Lower leg skin (tissue), 4 donors: ENCODE measurements around the gene CBX4. TPM values are rescaled to one million over a fixed set of nuclear protein-coding genes. Genes with fewer than 3 reads are reported as not detected.

ENCODE experiments used
- DNase-seq, 2 donors: peaks; one replicate each; pipeline ENCODE4 v3.0.0-alpha.2; 2019; ENCODE audit warnings: low spot score in 2 of 2
- H3K4me3 ChIP-seq: fragments of 200-600 bp; sonication (generic); 2 replicates; pipeline ENCODE4 v1.5.1; 2017; ENCODE audit warnings: mild to moderate bottlenecking, low read depth; ENCODE audit not compliant: poor library complexity, severe bottlenecking
- POLR2A ChIP-seq, 2 donors: fragments of 450-650 bp; IDR thresholded peaks; one replicate each; pipeline ENCODE4 v1.6.1; 2016 to 2017; ENCODE audit warnings: antibody characterized with exemption in 2 of 2, mild to moderate bottlenecking in 1 of 2, moderate library complexity in 1 of 2
- WGBS, 2 donors: methylation state at CpG; one replicate each; pipeline ENCODE4 v1.1.5; 2018; 5-methylcytosine and 5-hydroxymethylcytosine counted together
- intact Hi-C: fragments of 100-400 bp; cut with DNase I; formaldehyde crosslinking; loops from one replicate; pipeline ENCODE4 v1.15.0; 2023; ENCODE audit warnings: low total_unique reads
- total RNA-seq, 4 donors: library from RNA; depleted of rRNA; stranded (reverse); fragments of >200 nt; gene quantifications; one replicate each; pipeline ENCODE4 v1.1.0, GENCODE V29; 2016
- TF ChIP-seq, protein P1 (sequence below), 3 donors: fragments of 450-650 bp; IDR thresholded peaks; one replicate each; pipeline ENCODE4 v1.5.1; 2016; ENCODE audit warnings: antibody characterized with exemption in 3 of 3, mild to moderate bottlenecking in 3 of 3, moderate library complexity in 2 of 3

Gene CBX4
- total RNA-seq, 4 donors from 2014 or later = 30.2 to 35.6 (median 32.2) TPM

DNA sequence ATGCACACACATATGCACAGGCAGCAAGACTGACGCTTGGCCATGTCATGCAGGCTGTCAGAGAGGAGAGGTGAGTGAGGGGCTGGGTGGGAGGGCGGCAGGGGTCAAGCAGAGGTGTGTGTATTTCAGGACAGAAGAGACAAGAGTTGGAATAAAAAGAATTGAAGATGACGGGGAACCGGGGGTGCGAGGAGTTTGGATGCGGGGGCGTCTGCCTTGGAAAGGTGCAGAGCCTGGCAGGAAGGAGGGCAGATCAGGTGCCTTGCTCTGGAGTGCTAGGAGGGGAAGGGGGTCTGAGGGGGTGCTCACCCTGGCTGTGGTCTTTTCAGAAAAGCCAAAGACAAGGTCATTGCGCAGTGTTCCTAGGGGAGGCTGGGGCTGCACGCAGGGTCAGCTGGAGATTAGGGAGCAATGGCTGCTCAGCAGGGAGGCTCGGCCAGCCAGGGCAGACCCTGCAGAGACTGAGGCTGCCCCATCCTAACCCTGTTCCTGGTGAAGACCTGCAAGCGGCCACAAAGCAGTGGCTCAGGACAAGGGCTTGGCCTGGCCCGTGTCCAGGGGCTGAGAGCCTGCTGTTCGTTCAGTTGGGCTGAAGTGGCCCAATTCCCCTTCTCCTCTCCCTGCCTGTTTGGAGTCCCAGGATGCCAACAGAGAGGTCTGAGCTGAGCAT lies 23.7 kb upstream of the CBX4 start:
- no peak for DNase-seq
- WGBS, 2 donors = 65 to 74% methylated on average over 13 of the region's 13 CpGs
- no peak for TF ChIP-seq POLR2A (IDR thresholded peaks at IDR 0.05)
- TF ChIP-seq, protein P1, sequence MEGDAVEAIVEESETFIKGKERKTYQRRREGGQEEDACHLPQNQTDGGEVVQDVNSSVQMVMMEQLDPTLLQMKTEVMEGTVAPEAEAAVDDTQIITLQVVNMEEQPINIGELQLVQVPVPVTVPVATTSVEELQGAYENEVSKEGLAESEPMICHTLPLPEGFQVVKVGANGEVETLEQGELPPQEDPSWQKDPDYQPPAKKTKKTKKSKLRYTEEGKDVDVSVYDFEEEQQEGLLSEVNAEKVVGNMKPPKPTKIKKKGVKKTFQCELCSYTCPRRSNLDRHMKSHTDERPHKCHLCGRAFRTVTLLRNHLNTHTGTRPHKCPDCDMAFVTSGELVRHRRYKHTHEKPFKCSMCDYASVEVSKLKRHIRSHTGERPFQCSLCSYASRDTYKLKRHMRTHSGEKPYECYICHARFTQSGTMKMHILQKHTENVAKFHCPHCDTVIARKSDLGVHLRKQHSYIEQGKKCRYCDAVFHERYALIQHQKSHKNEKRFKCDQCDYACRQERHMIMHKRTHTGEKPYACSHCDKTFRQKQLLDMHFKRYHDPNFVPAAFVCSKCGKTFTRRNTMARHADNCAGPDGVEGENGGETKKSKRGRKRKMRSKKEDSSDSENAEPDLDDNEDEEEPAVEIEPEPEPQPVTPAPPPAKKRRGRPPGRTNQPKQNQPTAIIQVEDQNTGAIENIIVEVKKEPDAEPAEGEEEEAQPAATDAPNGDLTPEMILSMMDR (IDR thresholded peaks at IDR 0.05) = no peak
- intact Hi-C loops = no loop called here
- no peak overlapping the region for H3K4me3 ChIP-seq

GRCh38 chr17:79862238-79862637 lies 23.0 kb upstream of the CBX4 start:
- no peak for DNase-seq
- H3K4me3 ChIP-seq = no peak overlapping the region
- WGBS, 2 donors = 60 to 66% methylated on average over 5 of the region's 5 CpGs
- intact Hi-C loops = no loop called here
- TF ChIP-seq, protein P1 (IDR thresholded peaks at IDR 0.05) = no peak
- no peak for TF ChIP-seq POLR2A (IDR thresholded peaks at IDR 0.05)

GRCh38 chr17:79861413-79862216 lies 22.4 kb upstream of the CBX4 start:
- 63 to 68% methylated on average over 26 of the region's 26 CpGs for WGBS, 2 donors

DNA sequence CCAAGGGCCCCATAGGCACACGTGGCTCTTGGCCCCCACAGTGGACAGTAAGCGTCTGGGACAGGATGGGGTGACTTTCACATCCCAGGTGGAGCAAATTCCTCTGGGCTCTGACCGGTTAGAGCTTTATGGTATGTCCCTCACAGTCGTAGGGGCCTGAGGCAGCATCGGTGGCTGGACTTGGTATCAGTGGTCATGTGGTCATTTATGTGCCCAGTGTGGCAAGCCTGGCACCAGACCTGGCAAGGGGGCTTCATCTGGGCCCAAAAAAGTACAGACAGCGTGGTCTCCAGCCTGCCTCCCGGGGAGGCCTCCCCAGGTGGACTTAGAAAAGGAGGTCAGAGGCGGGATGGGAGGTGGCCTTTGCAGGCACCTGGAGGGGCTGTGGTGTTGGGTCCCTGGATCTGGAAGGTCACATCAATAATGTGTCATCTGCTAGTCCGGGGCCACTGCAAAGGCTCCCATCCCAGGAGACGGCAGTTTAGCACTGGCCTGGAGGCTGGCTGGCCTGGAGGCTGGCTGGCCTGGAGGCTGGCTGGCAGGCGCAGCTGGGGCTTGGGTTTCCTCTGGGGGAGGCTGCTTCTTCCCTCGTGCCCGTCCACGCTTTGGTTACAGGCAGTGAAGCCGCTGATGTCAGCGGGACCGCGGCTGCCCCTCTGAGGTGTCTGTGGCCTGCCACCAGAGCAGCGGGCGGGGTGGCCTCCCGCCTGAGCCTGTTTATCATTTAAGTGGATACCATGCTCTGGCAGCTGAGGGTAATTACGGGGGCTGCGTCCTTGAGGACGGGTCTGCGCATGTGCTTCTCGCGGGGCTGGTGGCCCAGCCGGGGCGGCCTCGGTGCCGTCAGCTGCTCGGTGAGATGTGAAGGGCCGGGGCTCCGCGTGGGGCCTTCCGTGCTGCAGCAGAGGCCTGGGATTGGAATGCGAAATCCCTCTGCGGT lies 20.7 kb upstream of the CBX4 start:
- no peak overlapping the region for H3K4me3 ChIP-seq
- 77 to 79% methylated on average over 13 to 30 of the region's 38 CpGs for WGBS, 2 donors
- intact Hi-C loops = no loop called here
- DNase-seq = no peak
- TF ChIP-seq POLR2A (IDR thresholded peaks at IDR 0.05) = no peak
- TF ChIP-seq, protein P1 (IDR thresholded peaks at IDR 0.05) = no peak

More at GRCh38 chr17:79861413-79862216, 22.4 kb upstream of the CBX4 start:
- TF ChIP-seq, protein P1 (IDR thresholded peaks at IDR 0.05) = no peak
- TF ChIP-seq POLR2A (IDR thresholded peaks at IDR 0.05) = no peak
- no peak overlapping the region for H3K4me3 ChIP-seq
- intact Hi-C loops = no loop called here
- DNase-seq = no peak

- intact Hi-C loops = no loop called here
- 70 to 78% methylated on average over 8 of the region's 8 CpGs for WGBS, 2 donors
- no peak overlapping the region for H3K4me3 ChIP-seq
- TF ChIP-seq, protein P1 (IDR thresholded peaks at IDR 0.05) = no peak
- TF ChIP-seq POLR2A (IDR thresholded peaks at IDR 0.05) = no peak
- no peak for DNase-seq
Observed at GRCh38 chr17:79857095-79857494, 17.9 kb upstream of the CBX4 start.
